Endothelial cell of umbilical vein (primary cell): ENCODE results near the gene SNPH. TPM values are rescaled to one million over a fixed set of nuclear protein-coding genes. Genes with fewer than 3 reads are reported as not detected.

Experiments used
- BruUV-seq: library from RNA; stranded (reverse); fragments of 400-500 nt; replicated peaks from 2 replicates; lab custom pipeline; 2021; lab: Mats Ljungman, UMichigan
- CTCF ChIA-PET: fragments of 300-600, 350-600 bp; sonication (Branson Sonifier 250); formaldehyde crosslinking; loops from one replicate; lab custom pipeline; 2021; ENCODE audit warnings: antibody characterized with exemption, inconsistent platforms; lab: Charles Lee
- POLR2A ChIA-PET: fragments of 300-600, 350-600 bp; sonication (Branson Sonifier 250); formaldehyde crosslinking; loops from one replicate; lab custom pipeline; 2021; ENCODE audit warnings: antibody characterized with exemption, inconsistent platforms; lab: Charles Lee
- DNase-seq: peaks from one replicate; pipeline ENCODE4 v3.0.0-alpha.2; 2011; ENCODE audit warnings: low read depth, low spot score
- FAIRE-seq: peaks from 2 replicates; lab custom pipeline; 2011; peaks lifted over from hg19 to GRCh38; lab: Jason Lieb, UNC
- H2AFZ ChIP-seq: 2 replicates; pipeline ENCODE4 v1.6.0; 2012; ENCODE audit warnings: low read depth, low read length, control low read depth, inconsistent platforms
- H3K27ac ChIP-seq: 2 replicates; pipeline ENCODE4 v1.5.1; 2011; ENCODE audit warnings: low read depth, mild to moderate bottlenecking, control low read depth, low read length, moderate library complexity; ENCODE audit not compliant: insufficient read depth
- H3K27me3 ChIP-seq, 2 experiments: 2 replicates each; pipeline versions ENCODE4 v1.6.0 to v1.6.1; 2011; ENCODE audit warnings: low read length in 2 of 2, mixed read lengths in 1 of 2; ENCODE audit not compliant: control insufficient read depth in 2 of 2, insufficient read depth in 2 of 2
- H3K36me3 ChIP-seq, 2 experiments: 2 replicates in 1 of 2; 3 replicates in 1 of 2; pipeline ENCODE4 v1.5.1; 2011; ENCODE audit warnings: low read length in 2 of 2, mild to moderate bottlenecking in 1 of 2, moderate library complexity in 1 of 2; ENCODE audit not compliant: control insufficient read depth in 2 of 2, insufficient read depth in 2 of 2; ENCODE audit errors: extremely low read depth in 1 of 2
- H3K4me1 ChIP-seq: 3 replicates; pipeline ENCODE4 v1.5.1; 2011; ENCODE audit warnings: mild to moderate bottlenecking, low read length; ENCODE audit not compliant: control insufficient read depth, insufficient read depth; ENCODE audit errors: extremely low read depth
- H3K4me2 ChIP-seq: 2 replicates; pipeline ENCODE4 v1.6.1; 2011; ENCODE audit warnings: low read length, control low read depth, mixed read lengths; ENCODE audit not compliant: insufficient read depth
- H3K4me3 ChIP-seq, 3 experiments: fragments of 200-600 bp in 1 of 3; sonication (generic), shearing (Covaris generic) in 1 of 3; replicated peaks in 1 of 3; 2 replicates each; pipeline ENCODE4 v1.5.1; 2011 to 2016; ENCODE audit warnings: control low read depth in 3 of 3, low read length in 3 of 3, mild to moderate bottlenecking in 2 of 3, inconsistent platforms in 1 of 3, low read depth in 1 of 3, moderate library complexity in 1 of 3; ENCODE audit not compliant: insufficient read depth in 1 of 3
- H3K79me2 ChIP-seq: 2 replicates; pipeline ENCODE4 v1.6.0; 2012; ENCODE audit warnings: low read length, inconsistent platforms; ENCODE audit not compliant: control insufficient read depth, insufficient read depth
- H3K9ac ChIP-seq: replicated peaks from 2 replicates; pipeline ENCODE3; 2011; ENCODE audit warnings: low read length, control low read depth; ENCODE audit not compliant: insufficient read depth; ENCODE audit errors: extremely low read depth
- H3K9me1 ChIP-seq: replicated peaks from 3 replicates; pipeline ENCODE4 v1.6.0; 2011; ENCODE audit warnings: mild to moderate bottlenecking, low read length; ENCODE audit not compliant: control insufficient read depth, insufficient read depth; ENCODE audit errors: extremely low read depth
- H3K9me3 ChIP-seq: replicated peaks from 2 replicates; pipeline ENCODE4 v1.5.1; 2012; ENCODE audit warnings: low read length, inconsistent platforms; ENCODE audit not compliant: control insufficient read depth, insufficient read depth
- H4K20me1 ChIP-seq: replicated peaks from 2 replicates; pipeline ENCODE3; 2011; ENCODE audit warnings: mild to moderate bottlenecking, low read length; ENCODE audit not compliant: control insufficient read depth, insufficient read depth; ENCODE audit errors: extremely low read depth
- EZH2 ChIP-seq: IDR thresholded peaks from 2 replicates; pipeline ENCODE4 v1.6.1; 2012; ENCODE audit warnings: borderline replicate concordance, low read depth, mild to moderate bottlenecking, moderate library complexity, low read length, inconsistent platforms; ENCODE audit not compliant: severe bottlenecking
- FOS ChIP-seq: IDR thresholded peaks from 2 replicates; pipeline ENCODE4 v1.6.1; 2011; ENCODE audit warnings: mild to moderate bottlenecking, low read length, moderate library complexity, borderline replicate concordance; ENCODE audit not compliant: insufficient read depth
- GATA2 ChIP-seq: IDR thresholded peaks from 2 replicates; pipeline ENCODE4 v1.7.0; 2011; ENCODE audit warnings: low read depth, mild to moderate bottlenecking, moderate library complexity, mixed read lengths, low read length; ENCODE audit not compliant: insufficient read length, insufficient read depth
- MAX ChIP-seq: IDR thresholded peaks from 2 replicates; pipeline ENCODE4 v1.6.1; 2011; ENCODE audit not compliant: insufficient read depth, insufficient read length
- POLR2A ChIP-seq: IDR thresholded peaks from 2 replicates; pipeline ENCODE4 v1.6.1; 2012; ENCODE audit warnings: low read depth, mild to moderate bottlenecking, control low read depth, low read length
- dilution Hi-C: fragments of 300-500 bp; cut with MboI; formaldehyde crosslinking; loops from one replicate; pipeline ENCODE4 v1.15.0; 2019; ENCODE audit warnings: low sequenced_read_pairs; ENCODE audit not compliant: extremely low pct_ligation_motif_present
- intact Hi-C: fragments of 100-400 bp; cut with micrococcal nuclease; formaldehyde crosslinking; loops from one replicate; pipeline ENCODE4 v1.10.0; 2022
- polyA plus RNA-seq, 4 experiments: library from polyadenylated mRNA; depleted of rRNA in 3 of 4; stranded (reverse) in 3 of 4; unstranded in 1 of 4; fragments of >200 nt; gene quantifications; 2 replicates each; pipeline versions ENCODE4 v1.2.1 to v1.2.3, GENCODE V29; 2011 to 2012; ENCODE audit warnings: missing spikeins in 1 of 4
- total RNA-seq: library from RNA; stranded (reverse); gene quantifications from 2 replicates; pipeline ENCODE4 v1.2.3, GENCODE V29; 2021
- TF ChIP-seq, protein P1 (sequence below), 2 donors: IDR thresholded peaks; 1 replicate in 1 of 2; 2 replicates in 1 of 2; pipeline ENCODE4 v1.5.1; 2011; ENCODE audit warnings: low read length in 2 of 2, mild to moderate bottlenecking in 2 of 2, moderate library complexity in 2 of 2, control low read depth in 1 of 2, inconsistent platforms in 1 of 2, low read depth in 1 of 2; ENCODE audit not compliant: insufficient read depth in 1 of 2; ENCODE audit errors: extremely low read depth in 1 of 2

Gene SNPH
- total and polyA plus RNA-seq, 2 donors (not counting 3 experiments of a cell fraction or from before 2014, with no cell fraction given): 2.3 to 5.5 TPM

GRCh38 chr20:1319462-1319861 is 53.4 kb downstream of the SNPH start:
- TF ChIP-seq GATA2 (no peak), EZH2 (no peak), POLR2A (no peak), FOS (no peak), MAX (no peak)
- TF ChIP-seq, protein P1, sequence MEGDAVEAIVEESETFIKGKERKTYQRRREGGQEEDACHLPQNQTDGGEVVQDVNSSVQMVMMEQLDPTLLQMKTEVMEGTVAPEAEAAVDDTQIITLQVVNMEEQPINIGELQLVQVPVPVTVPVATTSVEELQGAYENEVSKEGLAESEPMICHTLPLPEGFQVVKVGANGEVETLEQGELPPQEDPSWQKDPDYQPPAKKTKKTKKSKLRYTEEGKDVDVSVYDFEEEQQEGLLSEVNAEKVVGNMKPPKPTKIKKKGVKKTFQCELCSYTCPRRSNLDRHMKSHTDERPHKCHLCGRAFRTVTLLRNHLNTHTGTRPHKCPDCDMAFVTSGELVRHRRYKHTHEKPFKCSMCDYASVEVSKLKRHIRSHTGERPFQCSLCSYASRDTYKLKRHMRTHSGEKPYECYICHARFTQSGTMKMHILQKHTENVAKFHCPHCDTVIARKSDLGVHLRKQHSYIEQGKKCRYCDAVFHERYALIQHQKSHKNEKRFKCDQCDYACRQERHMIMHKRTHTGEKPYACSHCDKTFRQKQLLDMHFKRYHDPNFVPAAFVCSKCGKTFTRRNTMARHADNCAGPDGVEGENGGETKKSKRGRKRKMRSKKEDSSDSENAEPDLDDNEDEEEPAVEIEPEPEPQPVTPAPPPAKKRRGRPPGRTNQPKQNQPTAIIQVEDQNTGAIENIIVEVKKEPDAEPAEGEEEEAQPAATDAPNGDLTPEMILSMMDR (IDR thresholded peaks at IDR 0.05; ENCODE audit: extremely low read depth in 1 of 2, insufficient read depth in 1 of 2, low read depth in 1 of 2, low read length in 2 of 2): no peak
- H3K4me3 ChIP-seq: no peak overlapping the region
- POLR2A ChIA-PET: no interaction called here
- dilution Hi-C loops (loop anchor here (25.0 kb wide), 1 partner anchor 118 kb away; no protein-coding TSS in a partner anchor), intact Hi-C loops (no loop called here)
- H3K9ac ChIP-seq: no peak overlapping the region
- H3K79me2 ChIP-seq: no peaks in the 10 kb centered on the region
- no peaks in the 10 kb centered on the region for H3K9me3 ChIP-seq
- no peaks in the 10 kb centered on the region for H3K9me1 ChIP-seq
- H3K27ac ChIP-seq: no peak overlapping the region
- no peak overlapping the region for H3K4me2 ChIP-seq
- FAIRE-seq (no peak), DNase-seq (no peak)
- H3K36me3 ChIP-seq: no peaks in the 10 kb centered on the region
- H3K4me1 ChIP-seq: peaks cover 26% of the 10 kb centered on the region
- H3K27me3 ChIP-seq: no peaks in the 10 kb centered on the region
- H4K20me1 ChIP-seq: no peaks in the 10 kb centered on the region
- H2AFZ ChIP-seq: no peak overlapping the region
- CTCF ChIA-PET: interaction anchor here (1.4 kb wide), 1 partner anchor 184 kb away, joined by 5 read pairs; no protein-coding TSS in a partner anchor
- no TSS peak for BruUV-seq
